Lower leg skin (tissue), 4 donors: ENCODE measurements around the gene CKS1B. TPM values are rescaled to one million over a fixed set of nuclear protein-coding genes. Genes with fewer than 3 reads are reported as not detected.

ENCODE experiments used
- DNase-seq, 2 donors: peaks; one replicate each; pipeline ENCODE4 v3.0.0-alpha.2; 2019; ENCODE audit warnings: low spot score in 2 of 2
- H3K4me3 ChIP-seq: fragments of 200-600 bp; sonication (generic); 2 replicates; pipeline ENCODE4 v1.5.1; 2017; ENCODE audit warnings: mild to moderate bottlenecking, low read depth; ENCODE audit not compliant: poor library complexity, severe bottlenecking
- CTCF ChIP-seq, 3 donors: fragments of 450-650 bp; IDR thresholded peaks; one replicate each; pipeline ENCODE4 v1.5.1; 2016; ENCODE audit warnings: antibody characterized with exemption in 3 of 3, mild to moderate bottlenecking in 3 of 3, moderate library complexity in 2 of 3
- POLR2A ChIP-seq, 2 donors: fragments of 450-650 bp; IDR thresholded peaks; one replicate each; pipeline ENCODE4 v1.6.1; 2016 to 2017; ENCODE audit warnings: antibody characterized with exemption in 2 of 2, mild to moderate bottlenecking in 1 of 2, moderate library complexity in 1 of 2
- WGBS, 2 donors: methylation state at CpG; one replicate each; pipeline ENCODE4 v1.1.5; 2018; 5-methylcytosine and 5-hydroxymethylcytosine counted together
- intact Hi-C: fragments of 100-400 bp; cut with DNase I; formaldehyde crosslinking; loops from one replicate; pipeline ENCODE4 v1.15.0; 2023; ENCODE audit warnings: low total_unique reads
- total RNA-seq, 4 donors: library from RNA; depleted of rRNA; stranded (reverse); fragments of >200 nt; gene quantifications; one replicate each; pipeline ENCODE4 v1.1.0, GENCODE V29; 2016

CKS1B gene
- total RNA-seq, 4 donors from 2014 or later: 40.0 to 58.7 (median 45.3) TPM

GRCh38 chr1:154945160-154945961, 29.1 kb upstream of the CKS1B start:
- intact Hi-C loops: no loop called here
- DNase-seq: no peak
- H3K4me3 ChIP-seq: no peak overlapping the region
- no peak for TF ChIP-seq POLR2A (IDR thresholded peaks at IDR 0.05)
- TF ChIP-seq CTCF (IDR thresholded peaks at IDR 0.05): no peak
- WGBS, 2 donors: 85% methylated on average over 12 to 15 of the region's 15 CpGs

GRCh38 chr1:154945962-154946850, 28.3 kb upstream of the CKS1B start:
- TF ChIP-seq CTCF (IDR thresholded peaks at IDR 0.05): no peak
- TF ChIP-seq POLR2A (IDR thresholded peaks at IDR 0.05): no peak
- WGBS, 2 donors: 74 to 81% methylated on average over 17 of the region's 17 CpGs
- H3K4me3 ChIP-seq: no peak overlapping the region
- DNase-seq: no peak
- intact Hi-C loops: no loop called here

- intact Hi-C loops: no loop called here
- WGBS, 2 donors: 95 to 96% methylated on average over 11 of the region's 11 CpGs
- no peak for DNase-seq
- TF ChIP-seq POLR2A (IDR thresholded peaks at IDR 0.05) (no peak), CTCF (IDR thresholded peaks at IDR 0.05) (no peak)
- H3K4me3 ChIP-seq: no peak overlapping the region
Measured at GRCh38 chr1:154948079-154948478, 26.4 kb upstream of the CKS1B start.

GRCh38 chr1:154951901-154952657, 22.4 kb upstream of the CKS1B start:
- TF ChIP-seq CTCF (IDR thresholded peaks at IDR 0.05) (no peak), POLR2A (IDR thresholded peaks at IDR 0.05) (no peak)
- H3K4me3 ChIP-seq: no peak overlapping the region
- no peak for DNase-seq
- intact Hi-C loops: loop anchor here (10.0 kb wide), 1 partner anchor 103 kb away; the partner anchor contains the start of gene ADAM15
- WGBS, 2 donors: 72 to 77% methylated on average over 15 of the region's 15 CpGs

- intact Hi-C loops: loop anchor here (10.0 kb wide), 1 partner anchor 102 kb away; the partner anchor contains the start of gene ADAM15
- TF ChIP-seq POLR2A (IDR thresholded peaks at IDR 0.05): no peak
- no peak for TF ChIP-seq CTCF (IDR thresholded peaks at IDR 0.05)
- H3K4me3 ChIP-seq: no peak overlapping the region
- DNase-seq: no peak
- 82 to 86% methylated on average over 6 of the region's 6 CpGs for WGBS, 2 donors
Measured at GRCh38 chr1:154952664-154953063, 21.8 kb upstream of the CKS1B start.
